K562 (cell line): ENCODE data around the gene ZNF326. TPM values are rescaled to one million over a fixed set of nuclear protein-coding genes. Genes with fewer than 3 reads are reported as not detected.
A peak's percentile ranks its signal among the peaks of the same experiment; 100 is the strongest.

Source experiments
- ATF4 ChIP-seq: fragments of 450-650 bp; formaldehyde crosslinking; IDR thresholded peaks from 2 replicates; pipeline ENCODE4 v1.4.0; 2022; ENCODE audit warnings: mild to moderate bottlenecking, moderate library complexity
- E2F1 ChIP-seq: sonication (generic); formaldehyde crosslinking; IDR thresholded peaks from 2 replicates; pipeline ENCODE4 v1.8.1; 2023; ENCODE audit warnings: mild to moderate bottlenecking, missing genetic modification reagents, moderate library complexity
- E2F4 ChIP-seq: sonication (generic); formaldehyde crosslinking; IDR thresholded peaks from 2 replicates; pipeline ENCODE4 v1.8.0; 2022; ENCODE audit warnings: mild to moderate bottlenecking, low read depth, missing genetic modification reagents
- EP300 ChIP-seq: IDR thresholded peaks from 2 replicates; pipeline ENCODE4 v1.6.1; 2012; ENCODE audit warnings: low read length, improper control_type of control experiment
- FOXA1 ChIP-seq: fragments of 450-650 bp; IDR thresholded peaks from 2 replicates; pipeline ENCODE4 v1.6.1; 2016; ENCODE audit warnings: mild to moderate bottlenecking, borderline replicate concordance
- KLF6 ChIP-seq: fragments of 250-450 bp; sonication (Bioruptor Pico); IDR thresholded peaks from 2 replicates; pipeline ENCODE4 v1.4.0; 2020; ENCODE audit warnings: mild to moderate bottlenecking, moderate library complexity, borderline replicate concordance
- SRSF9 ChIP-seq: fragments of 200-400 bp; formaldehyde crosslinking; IDR thresholded peaks from 2 replicates; pipeline ENCODE4 v1.6.1; 2017; ENCODE audit warnings: low read depth, low read length, borderline replicate concordance
- TEAD2 ChIP-seq: fragments of 450-650 bp; IDR thresholded peaks from 2 replicates; pipeline ENCODE4 v1.6.1; 2016; ENCODE audit warnings: missing genetic modification characterization, control low read depth, missing compliant biosample characterization
- TSHZ1 ChIP-seq: fragments of 250-450 bp; sonication (Bioruptor Pico); IDR thresholded peaks from 2 replicates; pipeline ENCODE4 v1.4.0; 2020; ENCODE audit warnings: mild to moderate bottlenecking, moderate library complexity
- ZC3H11A ChIP-seq: IDR thresholded peaks from 2 replicates; pipeline ENCODE4 v1.6.1; 2012; ENCODE audit warnings: low read depth, low read length, improper control_type of control experiment
- ZFP1 ChIP-seq: fragments of 450-650 bp; formaldehyde crosslinking; IDR thresholded peaks from 2 replicates; pipeline ENCODE4 v1.4.0; 2020; ENCODE audit warnings: mild to moderate bottlenecking, mixed read lengths
- ZNF175 ChIP-seq: fragments of 200-800 bp; sonication (Bioruptor generic); IDR thresholded peaks from 2 replicates; pipeline ENCODE4 v1.6.1; 2016; ENCODE audit warnings: low read depth, mild to moderate bottlenecking, missing genetic modification characterization, missing compliant biosample characterization
- ZNF197 ChIP-seq: fragments of 200-800 bp; sonication (Bioruptor generic); IDR thresholded peaks from 2 replicates; pipeline ENCODE4 v1.6.1; 2016; ENCODE audit warnings: low read depth, missing genetic modification characterization, missing compliant biosample characterization
- ZNF395 ChIP-seq: fragments of 200-800 bp; sonication (Bioruptor generic); IDR thresholded peaks from 2 replicates; pipeline ENCODE4 v1.6.1; 2017; ENCODE audit warnings: missing genetic modification characterization, missing compliant biosample characterization
- ZNF41 ChIP-seq: fragments of 250-450 bp; sonication (Bioruptor Pico); conservative IDR thresholded peaks from 2 replicates; pipeline ENCODE4 v1.4.0; 2020; ENCODE audit warnings: mild to moderate bottlenecking
- ZNF583 ChIP-seq: fragments of 250-450 bp; sonication (Bioruptor Pico); IDR thresholded peaks from 2 replicates; pipeline ENCODE4 v1.4.0; 2020
- ZNF668 ChIP-seq: fragments of 250-450 bp; sonication (Bioruptor Pico); IDR thresholded peaks from 2 replicates; pipeline ENCODE4 v1.8.0; 2022; ENCODE audit warnings: mild to moderate bottlenecking, inconsistent platforms
- polyA plus RNA-seq, 8 experiments: library from polyadenylated mRNA; depleted of rRNA in 4 of 8; stranded (reverse) in 5 of 8; unstranded in 3 of 8; fragments of >200 nt; fragmentation: Nextera tagmentation in 2 of 8; fragmentation: Illumina TruSeq in 1 of 8; extraction: Ambion mirVana in 2 of 8; extraction: Trizol in 1 of 8; gene quantifications; 2 replicates each; pipeline versions ENCODE4 v1.2.1 to v1.2.3, GENCODE V29; 2011 to 2014; ENCODE audit warnings: inconsistent platforms in 1 of 8, missing spikeins in 1 of 8
- total RNA-seq, 7 experiments: library from RNA; depleted of rRNA in 6 of 7; stranded (reverse); fragments of >200 nt in 6 of 7; fragmentation: Illumina TruSeq in 2 of 7; extraction: Trizol in 2 of 7; gene quantifications; 2 replicates each; pipeline versions ENCODE4 v1.2.1 to v1.2.3, GENCODE V29; 2011 to 2021; ENCODE audit warnings: low replicate concordance in 1 of 7

Gene ZNF326
- total and polyA plus RNA-seq, 9 of the 15 experiments (the other 6 are each of a cell fraction or from before 2014, with no cell fraction given), result 7.2 to 33.2 (median 20.1) TPM

- TF ChIP-seq TSHZ1 (CRISPR knock-in tag), result 0 out of 2 replicates have a peak, but pooled peaks have one; percentile 26
- TF ChIP-seq E2F1 (CRISPR knock-in tag), result no peak
- peak; percentile 69; the same call in 1 of the 2 replicates for TF ChIP-seq ZFP1 (CRISPR knock-in tag)
- peak; percentile 79 for TF ChIP-seq ZNF668 (CRISPR knock-in tag)
- TF ChIP-seq ZNF583 (CRISPR knock-in tag), result peak; percentile 61; the same call in 1 of the 2 replicates
- no peak for TF ChIP-seq E2F4 (CRISPR knock-in tag)
- TF ChIP-seq SRSF9, result no peak
- TF ChIP-seq ZNF395 (CRISPR knock-in tag), result peak; percentile 34; the same call in 1 of the 2 replicates
- TF ChIP-seq TEAD2 (tag), result peak; percentile 56; the same call in 1 of the 2 replicates
- TF ChIP-seq FOXA1, result no peak
- TF ChIP-seq ZC3H11A, result no peak
- TF ChIP-seq KLF6 (CRISPR knock-in tag), result peak; percentile 85; the same call in 1 of the 2 replicates
- TF ChIP-seq ZNF41 (CRISPR knock-in tag), result peak; percentile 70; the same call in 1 of the 2 replicates
- 0 out of 2 replicates have a peak, but pooled peaks have one; percentile 22 for TF ChIP-seq ATF4 (CRISPR knock-in tag)
- TF ChIP-seq EP300, result no peak
- peak; percentile 93 for TF ChIP-seq ZNF175 (CRISPR knock-in tag)
- TF ChIP-seq ZNF197 (CRISPR knock-in tag), result 0 out of 2 replicates have a peak, but pooled peaks have one; percentile 16
Measured at GRCh38 chr1:89952605-89953130, 42.2 kb upstream of the ZNF326 start (continued).
